ENCODE measurements around the gene TENM4. TPM values are rescaled to one million over a fixed set of nuclear protein-coding genes. Genes with fewer than 3 reads are reported as not detected.

TENM4 gene
- polyA plus RNA-seq, 1 donor from 2014 or later = 16.8 TPM

DNA sequence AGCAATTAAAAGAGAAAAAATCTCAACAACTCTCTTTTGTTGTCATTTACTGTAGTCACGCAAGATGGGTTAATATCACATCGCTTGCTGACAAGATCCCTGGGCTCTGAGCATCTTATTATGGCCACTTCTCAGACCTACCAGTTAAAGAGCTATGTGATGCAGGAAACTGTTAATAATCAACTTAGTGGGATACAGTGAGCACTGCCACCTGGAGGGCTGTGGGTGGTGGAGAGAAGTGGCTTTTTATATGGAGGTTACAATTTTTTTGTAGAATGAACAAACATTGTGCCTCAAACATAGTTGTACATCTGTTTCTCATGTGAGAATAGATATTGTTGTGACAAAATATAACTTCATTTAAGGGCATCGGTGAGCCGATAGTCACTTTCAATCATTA is 181.0 kb downstream of the TENM4 start:
- Histone ChIP-seq H3K4me2 (ENCODE audit: low read length) (no peak overlapping the region), H3K36me3 (ENCODE audit: insufficient read depth, low read length) (no peaks in the 10 kb centered on the region), H4K20me1 (ENCODE audit: insufficient read depth) (no peaks in the 10 kb centered on the region), H3K79me2 (replicated peaks; ENCODE audit: insufficient read depth, low read length) (no peaks in the 10 kb centered on the region), H3K9me3 (ENCODE audit: low read length) (no peaks in the 10 kb centered on the region), H2AFZ (ENCODE audit: low read depth, low read length) (no peak overlapping the region), H3K27ac (ENCODE audit: low read length) (no peak overlapping the region), H3K9ac (ENCODE audit: low read length) (no peak overlapping the region), H3K27me3 (ENCODE audit: insufficient read depth, low read depth, low read length) (no peaks in the 10 kb centered on the region), H3K4me3 (ENCODE audit: low read length) (no peak overlapping the region), H3K9me2 (ENCODE audit: insufficient read depth, low read length) (no peaks in the 10 kb centered on the region), H3F3A (ENCODE audit: insufficient read depth, low read length, poor library complexity, severe bottlenecking) (no peaks in the 10 kb centered on the region)
- TF ChIP-seq RAD21 (conservative IDR thresholded peaks at IDR 0.05) = peak; percentile 13
- no peak for TF ChIP-seq MXI1 (conservative IDR thresholded peaks at IDR 0.05; ENCODE audit: poor library complexity, severe bottlenecking)

- TF ChIP-seq TAF1 (IDR thresholded peaks at IDR 0.05; ENCODE audit: low read depth) = no peak
- TF ChIP-seq RAD21 (conservative IDR thresholded peaks at IDR 0.05) = peak; percentile 42
- no peak for TF ChIP-seq MXI1 (conservative IDR thresholded peaks at IDR 0.05; ENCODE audit: poor library complexity, severe bottlenecking)
- no peak for TF ChIP-seq REST (IDR thresholded peaks at IDR 0.05; ENCODE audit: borderline replicate concordance)
- TF ChIP-seq SMC3 (conservative IDR thresholded peaks at IDR 0.05; ENCODE audit: poor library complexity) = no peak
- TF ChIP-seq EZH2 (IDR thresholded peaks at IDR 0.05; ENCODE audit: borderline replicate concordance, insufficient read depth, low read length, poor library complexity, severe bottlenecking) = no peak
- peak; percentile 11 for TF ChIP-seq POLR2AphosphoS5 (IDR thresholded peaks at IDR 0.05)
- TF ChIP-seq, protein P1, sequence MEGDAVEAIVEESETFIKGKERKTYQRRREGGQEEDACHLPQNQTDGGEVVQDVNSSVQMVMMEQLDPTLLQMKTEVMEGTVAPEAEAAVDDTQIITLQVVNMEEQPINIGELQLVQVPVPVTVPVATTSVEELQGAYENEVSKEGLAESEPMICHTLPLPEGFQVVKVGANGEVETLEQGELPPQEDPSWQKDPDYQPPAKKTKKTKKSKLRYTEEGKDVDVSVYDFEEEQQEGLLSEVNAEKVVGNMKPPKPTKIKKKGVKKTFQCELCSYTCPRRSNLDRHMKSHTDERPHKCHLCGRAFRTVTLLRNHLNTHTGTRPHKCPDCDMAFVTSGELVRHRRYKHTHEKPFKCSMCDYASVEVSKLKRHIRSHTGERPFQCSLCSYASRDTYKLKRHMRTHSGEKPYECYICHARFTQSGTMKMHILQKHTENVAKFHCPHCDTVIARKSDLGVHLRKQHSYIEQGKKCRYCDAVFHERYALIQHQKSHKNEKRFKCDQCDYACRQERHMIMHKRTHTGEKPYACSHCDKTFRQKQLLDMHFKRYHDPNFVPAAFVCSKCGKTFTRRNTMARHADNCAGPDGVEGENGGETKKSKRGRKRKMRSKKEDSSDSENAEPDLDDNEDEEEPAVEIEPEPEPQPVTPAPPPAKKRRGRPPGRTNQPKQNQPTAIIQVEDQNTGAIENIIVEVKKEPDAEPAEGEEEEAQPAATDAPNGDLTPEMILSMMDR (IDR thresholded peaks at IDR 0.05; ENCODE audit: poor library complexity, severe bottlenecking) = peak; percentile 28
- no peak for TF ChIP-seq EP300 (conservative IDR thresholded peaks at IDR 0.05; ENCODE audit: poor library complexity, severe bottlenecking)
- Histone ChIP-seq H3F3A (ENCODE audit: insufficient read depth, low read length, poor library complexity, severe bottlenecking) (no peaks in the 10 kb centered on the region), H3K36me3 (ENCODE audit: insufficient read depth, low read length) (no peaks in the 10 kb centered on the region), H3K27ac (ENCODE audit: low read length) (peak overlapping the region; percentile 52), H3K4me2 (ENCODE audit: low read length) (peak overlapping the region; percentile 15), H2AFZ (ENCODE audit: low read depth, low read length) (no peak overlapping the region), H3K9me3 (ENCODE audit: low read length) (no peaks in the 10 kb centered on the region), H3K79me2 (replicated peaks; ENCODE audit: insufficient read depth, low read length) (no peaks in the 10 kb centered on the region), H4K20me1 (ENCODE audit: insufficient read depth) (no peaks in the 10 kb centered on the region), H3K4me3 (ENCODE audit: low read length) (peak overlapping the region; percentile 30), H3K9me2 (ENCODE audit: insufficient read depth, low read length) (no peaks in the 10 kb centered on the region), H3K27me3 (ENCODE audit: insufficient read depth, low read depth, low read length) (no peaks in the 10 kb centered on the region), H3K9ac (ENCODE audit: low read length) (peak overlapping the region; percentile 22)
These were observed 182.3 kb downstream of the TENM4 start for GRCh38 chr11:79258576-79258975.

- Histone ChIP-seq H3K4me3 (ENCODE audit: low read length) (no peak overlapping the region), H3K9me2 (ENCODE audit: insufficient read depth, low read length) (no peaks in the 10 kb centered on the region), H3K27ac (ENCODE audit: low read length) (no peak overlapping the region), H3F3A (ENCODE audit: insufficient read depth, low read length, poor library complexity, severe bottlenecking) (no peaks in the 10 kb centered on the region), H3K36me3 (ENCODE audit: insufficient read depth, low read length) (peaks cover 4% of the 10 kb centered on the region), H3K9ac (ENCODE audit: low read length) (no peak overlapping the region), H3K79me2 (replicated peaks; ENCODE audit: insufficient read depth, low read length) (no peaks in the 10 kb centered on the region), H4K20me1 (ENCODE audit: insufficient read depth) (no peaks in the 10 kb centered on the region), H3K9me3 (ENCODE audit: low read length) (no peaks in the 10 kb centered on the region), H3K4me2 (ENCODE audit: low read length) (no peak overlapping the region), H3K27me3 (ENCODE audit: insufficient read depth, low read depth, low read length) (no peaks in the 10 kb centered on the region), H2AFZ (ENCODE audit: low read depth, low read length) (no peak overlapping the region)
- TF ChIP-seq RAD21 (conservative IDR thresholded peaks at IDR 0.05) = no peak
- TF ChIP-seq MXI1 (conservative IDR thresholded peaks at IDR 0.05; ENCODE audit: poor library complexity, severe bottlenecking) = no peak
- TF ChIP-seq EZH2 (IDR thresholded peaks at IDR 0.05; ENCODE audit: borderline replicate concordance, insufficient read depth, low read length, poor library complexity, severe bottlenecking) = no peak
- no peak for TF ChIP-seq SMC3 (conservative IDR thresholded peaks at IDR 0.05; ENCODE audit: poor library complexity)
- no peak for TF ChIP-seq EP300 (conservative IDR thresholded peaks at IDR 0.05; ENCODE audit: poor library complexity, severe bottlenecking)
- TF ChIP-seq, protein P1 (IDR thresholded peaks at IDR 0.05; ENCODE audit: poor library complexity, severe bottlenecking) = no peak
- no peak for TF ChIP-seq POLR2AphosphoS5 (IDR thresholded peaks at IDR 0.05)
- TF ChIP-seq REST (IDR thresholded peaks at IDR 0.05; ENCODE audit: borderline replicate concordance) = no peak
- TF ChIP-seq TAF1 (IDR thresholded peaks at IDR 0.05; ENCODE audit: low read depth) = no peak
These were observed 184.9 kb downstream of the TENM4 start for GRCh38 chr11:79255965-79256364.
